ENCODE results near the gene CPNE4. TPM values are rescaled to one million over a fixed set of nuclear protein-coding genes. Genes with fewer than 3 reads are reported as not detected.

CPNE4 gene
- total RNA-seq, 1 experiment from 2014 or later: not detected

GRCh38 chr3:131560795-131561194 lies 474.0 kb downstream of the CPNE4 start:
- intact Hi-C loops (cut with micrococcal nuclease): no loop called here
- Histone ChIP-seq H3K27ac (ENCODE audit: low read length) (no peak overlapping the region), H3K4me1 (ENCODE audit: insufficient read depth, low read length) (peaks cover 11% of the 10 kb centered on the region), H3K9me3 (ENCODE audit: low read length) (no peaks in the 10 kb centered on the region), H3K4me3 (ENCODE audit: low read length) (no peak overlapping the region), H3K9ac (ENCODE audit: low read length) (no peak overlapping the region), H2AFZ (ENCODE audit: low read length) (no peak overlapping the region), H3K4me2 (ENCODE audit: low read length) (no peak overlapping the region), H3K36me3 (ENCODE audit: low read depth, low read length) (no peaks in the 10 kb centered on the region), H3K27me3 (ENCODE audit: low read length) (no peaks in the 10 kb centered on the region), H4K20me1 (ENCODE audit: low read length) (no peaks in the 10 kb centered on the region), H3K9me2 (replicated peaks; ENCODE audit: low read length) (no peaks in the 10 kb centered on the region), H3F3A (ENCODE audit: low read length, unreplicated experiment) (no peaks in the 10 kb centered on the region), H3K79me2 (ENCODE audit: low read length) (no peaks in the 10 kb centered on the region)
- POLR2A ChIA-PET (ENCODE audit: unreplicated experiment): no interaction called here
- no peak for DNase-seq
- TF ChIP-seq EZH2phosphoT487 (IDR thresholded peaks at IDR 0.05; ENCODE audit: borderline replicate concordance, low read length): no peak
- TF ChIP-seq CTCF (conservative IDR thresholded peaks at IDR 0.05; ENCODE audit: low read depth, low read length): no peak
- TF ChIP-seq EZH2 (IDR thresholded peaks at IDR 0.05; ENCODE audit: low read length, unreplicated experiment): no peak
- CTCF ChIA-PET: no interaction called here
- no peak for ATAC-seq
- BruUV-seq (replicated peaks): no TSS peak

- H3K4me2 ChIP-seq (ENCODE audit: low read length): no peak overlapping the region
- no peak overlapping the region for H3K27ac ChIP-seq (ENCODE audit: low read length)
- H3F3A ChIP-seq (ENCODE audit: low read length, unreplicated experiment): no peaks in the 10 kb centered on the region
- no peaks in the 10 kb centered on the region for H4K20me1 ChIP-seq (ENCODE audit: low read length)
- BruUV-seq (replicated peaks): no TSS peak
- POLR2A ChIA-PET (ENCODE audit: unreplicated experiment): no interaction called here
- H3K9me3 ChIP-seq (ENCODE audit: low read length): no peaks in the 10 kb centered on the region
- H3K36me3 ChIP-seq (ENCODE audit: low read depth, low read length): no peaks in the 10 kb centered on the region
- DNase-seq (no peak), ATAC-seq (no peak)
- no peaks in the 10 kb centered on the region for H3K9me2 ChIP-seq (replicated peaks; ENCODE audit: low read length)
- CTCF ChIA-PET: no interaction called here
- no peaks in the 10 kb centered on the region for H3K27me3 ChIP-seq (ENCODE audit: low read length)
- no peaks in the 10 kb centered on the region for H3K79me2 ChIP-seq (ENCODE audit: low read length)
- H2AFZ ChIP-seq (ENCODE audit: low read length): no peak overlapping the region
- H3K9ac ChIP-seq (ENCODE audit: low read length): no peak overlapping the region
- H3K4me1 ChIP-seq (ENCODE audit: insufficient read depth, low read length): no peaks in the 10 kb centered on the region
- intact Hi-C loops (cut with micrococcal nuclease): no loop called here
- TF ChIP-seq EZH2 (IDR thresholded peaks at IDR 0.05; ENCODE audit: low read length, unreplicated experiment): no peak
- TF ChIP-seq EZH2phosphoT487 (IDR thresholded peaks at IDR 0.05; ENCODE audit: borderline replicate concordance, low read length): no peak
- TF ChIP-seq CTCF (conservative IDR thresholded peaks at IDR 0.05; ENCODE audit: low read depth, low read length): no peak
- no peak overlapping the region for H3K4me3 ChIP-seq (ENCODE audit: low read length)
Observed at GRCh38 chr3:131555456-131555855, 479.4 kb downstream of the CPNE4 start.

- no peak for TF ChIP-seq EZH2phosphoT487 (IDR thresholded peaks at IDR 0.05; ENCODE audit: borderline replicate concordance, low read length)
- no peak for TF ChIP-seq EZH2 (IDR thresholded peaks at IDR 0.05; ENCODE audit: low read length, unreplicated experiment)
- no peak for TF ChIP-seq CTCF (conservative IDR thresholded peaks at IDR 0.05; ENCODE audit: low read depth, low read length)
- Histone ChIP-seq H2AFZ (ENCODE audit: low read length) (no peak overlapping the region), H3K79me2 (ENCODE audit: low read length) (no peaks in the 10 kb centered on the region), H3K4me3 (ENCODE audit: low read length) (no peak overlapping the region), H3K4me1 (ENCODE audit: insufficient read depth, low read length) (no peaks in the 10 kb centered on the region), H3K27ac (ENCODE audit: low read length) (no peak overlapping the region), H3K9me2 (replicated peaks; ENCODE audit: low read length) (no peaks in the 10 kb centered on the region), H3K27me3 (ENCODE audit: low read length) (no peaks in the 10 kb centered on the region), H3K4me2 (ENCODE audit: low read length) (no peak overlapping the region), H3K36me3 (ENCODE audit: low read depth, low read length) (no peaks in the 10 kb centered on the region), H3K9me3 (ENCODE audit: low read length) (no peaks in the 10 kb centered on the region), H4K20me1 (ENCODE audit: low read length) (no peaks in the 10 kb centered on the region), H3F3A (ENCODE audit: low read length, unreplicated experiment) (no peaks in the 10 kb centered on the region), H3K9ac (ENCODE audit: low read length) (no peak overlapping the region)
- ChIA-PET CTCF (interaction anchor here (0.7 kb wide), 1 partner anchor 28 kb away, joined by 3 read pairs; no protein-coding TSS in a partner anchor), POLR2A (ENCODE audit: unreplicated experiment) (no interaction called here)
- DNase-seq: no peak
- BruUV-seq (replicated peaks): no TSS peak
- no peak for ATAC-seq
- intact Hi-C loops (cut with micrococcal nuclease): no loop called here
Observed at GRCh38 chr3:131553495-131554247, 481.1 kb downstream of the CPNE4 start.
